H1 (cell line): Measurements from ENCODE around the gene MOV10L1. TPM values are rescaled to one million over a fixed set of nuclear protein-coding genes. Genes with fewer than 3 reads are reported as not detected.

ENCODE experiments used
- polyA plus RNA-seq, 7 experiments: library from polyadenylated mRNA; depleted of rRNA in 3 of 7; stranded (reverse) in 5 of 7; unstranded in 2 of 7; fragments of >200 nt in 5 of 7; fragments of 200-250 nt in 2 of 7; gene quantifications; 1 replicate in 5 of 7; 2 replicates in 1 of 7; 4 replicates in 1 of 7; pipeline versions ENCODE4 v1.2.1 to v1.2.3, GENCODE V29; 2011 to 2013; ENCODE audit warnings: missing spikeins in 2 of 7, mixed read lengths in 2 of 7
- total RNA-seq: library from RNA; stranded (reverse); fragmentation: NEBNext Ultra II Directional; extraction: Animal tissue kit (Norgen Biotek cat#: 25700); gene quantifications from 2 replicates; pipeline ENCODE4 v1.2.1, GENCODE V29; 2021
- TF ChIP-seq, protein P1 (sequence below): IDR thresholded peaks from 2 replicates; pipeline ENCODE4 v1.6.1; 2012; ENCODE audit warnings: low read length, inconsistent platforms

MOV10L1 gene
- total and polyA plus RNA-seq, 2 of the 8 experiments (the other 6 are each of a cell fraction or from before 2014, with no cell fraction given) = 0.32 TPM; not detected in 1

DNA sequence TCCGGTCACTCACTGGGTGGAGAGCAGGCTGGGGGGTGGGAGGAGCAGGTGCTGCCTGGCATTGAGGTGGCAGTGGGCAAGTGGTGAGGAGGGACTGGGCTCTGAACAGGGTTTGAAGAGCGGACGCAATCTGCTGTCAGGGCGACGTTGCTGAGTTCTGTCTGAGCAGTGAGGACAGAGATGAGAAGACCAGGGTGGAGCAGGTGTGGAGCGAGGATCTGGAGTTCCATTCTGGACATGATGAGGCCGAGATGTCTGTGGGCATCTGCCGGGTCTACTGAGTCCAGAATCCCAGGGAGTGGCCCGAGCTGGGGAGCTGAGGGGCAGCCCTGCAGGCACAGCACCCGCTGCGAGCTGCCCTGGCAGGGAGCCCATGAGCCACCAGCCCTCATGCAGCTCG is 2.2 kb upstream of the MOV10L1 start (continued):
- TF ChIP-seq, protein P1, sequence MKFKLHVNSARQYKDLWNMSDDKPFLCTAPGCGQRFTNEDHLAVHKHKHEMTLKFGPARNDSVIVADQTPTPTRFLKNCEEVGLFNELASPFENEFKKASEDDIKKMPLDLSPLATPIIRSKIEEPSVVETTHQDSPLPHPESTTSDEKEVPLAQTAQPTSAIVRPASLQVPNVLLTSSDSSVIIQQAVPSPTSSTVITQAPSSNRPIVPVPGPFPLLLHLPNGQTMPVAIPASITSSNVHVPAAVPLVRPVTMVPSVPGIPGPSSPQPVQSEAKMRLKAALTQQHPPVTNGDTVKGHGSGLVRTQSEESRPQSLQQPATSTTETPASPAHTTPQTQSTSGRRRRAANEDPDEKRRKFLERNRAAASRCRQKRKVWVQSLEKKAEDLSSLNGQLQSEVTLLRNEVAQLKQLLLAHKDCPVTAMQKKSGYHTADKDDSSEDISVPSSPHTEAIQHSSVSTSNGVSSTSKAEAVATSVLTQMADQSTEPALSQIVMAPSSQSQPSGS = no peak
